H1 (cell line): ENCODE results near the gene WASF3. TPM values are rescaled to one million over a fixed set of nuclear protein-coding genes. Genes with fewer than 3 reads are reported as not detected.

Source experiments
- CTCF ChIA-PET: fragments of 300-600 bp; sonication (Branson Sonifier 250); formaldehyde crosslinking; loops from one replicate; lab custom pipeline; 2021; ENCODE audit not compliant: partially characterized antibody; lab: Charles Lee
- POLR2A ChIA-PET: fragments of 300-600 bp; sonication (Branson Sonifier 250); formaldehyde crosslinking; loops from one replicate; lab custom pipeline; 2021; ENCODE audit warnings: inconsistent platforms; ENCODE audit not compliant: partially characterized antibody; lab: Charles Lee
- DNase-seq, 2 experiments: peaks; one replicate each; pipeline versions ENCODE4 v3.0.0 to v3.0.0-alpha.2; 2010 to 2022; ENCODE audit warnings: low spot score in 2 of 2, low read depth in 1 of 2, mixed read lengths in 1 of 2
- FAIRE-seq: peaks from 2 replicates; lab custom pipeline; 2011; peaks lifted over from hg19 to GRCh38; lab: Jason Lieb, UNC
- H2AFZ ChIP-seq: 2 replicates; pipeline ENCODE4 v1.8.1; 2012; ENCODE audit warnings: low read length, inconsistent platforms
- H2AK5ac ChIP-seq: 2 replicates; pipeline ENCODE4 v1.6.1; 2013; ENCODE audit warnings: low read depth, low read length
- H2BK120ac ChIP-seq: replicated peaks from 2 replicates; pipeline ENCODE3; 2013; ENCODE audit warnings: low read depth, low read length, inconsistent platforms
- H2BK12ac ChIP-seq: 2 replicates; pipeline ENCODE4 v1.6.1; 2013; ENCODE audit warnings: low read depth, low read length
- H2BK15ac ChIP-seq: 2 replicates; pipeline ENCODE4 v1.6.1; 2013; ENCODE audit warnings: low read length
- H2BK20ac ChIP-seq: 2 replicates; pipeline ENCODE4 v1.6.1; 2013; ENCODE audit warnings: low read length
- H2BK5ac ChIP-seq: 2 replicates; pipeline ENCODE4 v1.6.1; 2013; ENCODE audit warnings: low read depth, low read length
- H3K14ac ChIP-seq: 2 replicates; pipeline ENCODE4 v1.6.1; 2013; ENCODE audit warnings: inconsistent platforms; ENCODE audit not compliant: insufficient read length
- H3K18ac ChIP-seq: 2 replicates; pipeline ENCODE4 v1.6.1; 2013; ENCODE audit warnings: low read length; ENCODE audit errors: extremely low read depth
- H3K23ac ChIP-seq: 2 replicates; pipeline ENCODE4 v1.6.1; 2013; ENCODE audit warnings: inconsistent platforms; ENCODE audit not compliant: insufficient read length
- H3K23me2 ChIP-seq: 2 replicates; pipeline ENCODE4 v1.6.1; 2013; ENCODE audit warnings: low read depth, low read length
- H3K27ac ChIP-seq: 2 replicates; pipeline ENCODE4 v1.6.1; 2011; ENCODE audit warnings: low read depth, low read length, inconsistent platforms
- H3K27me3 ChIP-seq, 4 experiments: replicated peaks in 1 of 4; 1 replicate in 1 of 4; 2 replicates in 3 of 4; pipeline versions ENCODE4 v1.6.1 to v1.8.1; 2011 to 2013; ENCODE audit warnings: low read length in 3 of 4, mild to moderate bottlenecking in 3 of 4, inconsistent platforms in 2 of 4, mixed read lengths in 2 of 4, moderate library complexity in 1 of 4; ENCODE audit not compliant: control insufficient read depth in 3 of 4, insufficient read depth in 3 of 4; ENCODE audit errors: extremely low read depth in 1 of 4
- H3K36me3 ChIP-seq, 4 experiments: 2 replicates each; pipeline versions ENCODE4 v1.6.1 to v1.8.1; 2011 to 2013; ENCODE audit warnings: mild to moderate bottlenecking in 4 of 4, low read length in 3 of 4, moderate library complexity in 2 of 4, control low read depth in 1 of 4, inconsistent platforms in 1 of 4; ENCODE audit not compliant: insufficient read depth in 4 of 4, control insufficient read depth in 2 of 4
- H3K4ac ChIP-seq: replicated peaks from 2 replicates; pipeline ENCODE3; 2013; ENCODE audit warnings: low read length, low read depth, mixed read lengths, inconsistent platforms; ENCODE audit not compliant: insufficient read length
- H3K4me1 ChIP-seq, 4 experiments: replicated peaks in 1 of 4; 1 replicate in 1 of 4; 2 replicates in 3 of 4; pipeline versions ENCODE4 v1.6.1 to v1.8.1; 2011 to 2013; ENCODE audit warnings: low read length in 3 of 4, inconsistent platforms in 2 of 4, mixed read lengths in 1 of 4; ENCODE audit not compliant: insufficient read depth in 4 of 4, control insufficient read depth in 3 of 4
- H3K4me2 ChIP-seq, 2 experiments: 2 replicates each; pipeline versions ENCODE4 v1.6.1 to v1.8.1; 2011 to 2013; ENCODE audit warnings: low read depth in 2 of 2, low read length in 2 of 2, control low read depth in 1 of 2, inconsistent platforms in 1 of 2, mild to moderate bottlenecking in 1 of 2; ENCODE audit not compliant: insufficient read depth in 1 of 2
- H3K4me3 ChIP-seq, 4 experiments: fragments of 200-600, 300-600 bp in 1 of 4; sonication (generic), shearing (Covaris generic), sonication (Bioruptor Twin) in 1 of 4; 2 replicates each; pipeline versions ENCODE4 v1.5.1 to v1.8.1; 2011 to 2016; ENCODE audit warnings: low read length in 4 of 4, low read depth in 3 of 4, control low read depth in 2 of 4, inconsistent platforms in 2 of 4, mild to moderate bottlenecking in 2 of 4, mixed read lengths in 1 of 4, moderate library complexity in 1 of 4; ENCODE audit not compliant: insufficient read depth in 2 of 4; ENCODE audit errors: extremely low read depth in 1 of 4
- H3K56ac ChIP-seq: replicated peaks from 2 replicates; pipeline ENCODE3; 2013; ENCODE audit warnings: low read depth, mild to moderate bottlenecking, mixed read lengths, low read length, inconsistent platforms; ENCODE audit not compliant: insufficient read length
- H3K79me1 ChIP-seq: 2 replicates; pipeline ENCODE4 v1.6.1; 2013; ENCODE audit warnings: low read depth, low read length, control low read depth
- H3K79me2 ChIP-seq, 2 experiments: 2 replicates each; pipeline versions ENCODE4 v1.6.1 to v1.8.1; 2012 to 2013; ENCODE audit warnings: low read length in 2 of 2, mild to moderate bottlenecking in 2 of 2, inconsistent platforms in 1 of 2; ENCODE audit not compliant: insufficient read depth in 2 of 2, control insufficient read depth in 1 of 2
- H3K9ac ChIP-seq, 4 experiments: replicated peaks in 1 of 4; 1 replicate in 1 of 4; 2 replicates in 3 of 4; pipeline versions ENCODE4 v1.6.1 to v1.8.1; 2011 to 2013; ENCODE audit warnings: low read depth in 3 of 4, low read length in 3 of 4, control low read depth in 2 of 4, mild to moderate bottlenecking in 2 of 4, moderate library complexity in 2 of 4, inconsistent platforms in 1 of 4; ENCODE audit errors: extremely low read depth in 1 of 4
- H3K9me3 ChIP-seq, 2 experiments: 2 replicates each; pipeline versions ENCODE4 v1.6.1 to v1.8.1; 2012 to 2013; ENCODE audit warnings: mild to moderate bottlenecking in 2 of 2, moderate library complexity in 2 of 2, control low read depth in 1 of 2, inconsistent platforms in 1 of 2, low read depth in 1 of 2, low read length in 1 of 2, mixed read lengths in 1 of 2; ENCODE audit not compliant: insufficient read depth in 2 of 2
- H4K20me1 ChIP-seq, 2 experiments: replicated peaks in 1 of 2; 2 replicates each; pipeline versions ENCODE3 to v1.8.1; 2011 to 2013; ENCODE audit warnings: inconsistent platforms in 2 of 2, low read length in 2 of 2, mild to moderate bottlenecking in 1 of 2; ENCODE audit not compliant: insufficient read depth in 2 of 2, control insufficient read depth in 1 of 2
- H4K5ac ChIP-seq: 2 replicates; pipeline ENCODE4 v1.6.1; 2013; ENCODE audit warnings: low read length, low read depth, mixed read lengths, inconsistent platforms; ENCODE audit not compliant: insufficient read length
- H4K8ac ChIP-seq: 2 replicates; pipeline ENCODE4 v1.8.0; 2013; ENCODE audit warnings: mild to moderate bottlenecking, moderate library complexity, low read length, inconsistent platforms; ENCODE audit not compliant: insufficient read depth; ENCODE audit errors: extremely low read depth
- H4K91ac ChIP-seq: replicated peaks from 2 replicates; pipeline ENCODE3; 2013; ENCODE audit warnings: low read length, mixed read lengths, inconsistent platforms; ENCODE audit not compliant: insufficient read length
- WGBS, 2 experiments: shearing (Covaris generic) in 1 of 2; methylation state at CpG; one replicate each; pipeline versions ENCODE4 v1.1.6 to v1.1.7; 2013 to 2015; ENCODE audit warnings: low lambda C conversion rate in 2 of 2, mixed read lengths in 2 of 2, inconsistent platforms in 1 of 2, low coverage in 1 of 2, missing lambda C conversion rate in 1 of 2; ENCODE audit not compliant: insufficient replicate concordance in 2 of 2, insufficient coverage in 1 of 2, insufficient read length in 1 of 2; ENCODE audit errors: extremely low coverage in 1 of 2, missing lambda C conversion rate in 1 of 2; 5-methylcytosine and 5-hydroxymethylcytosine counted together
- polyA plus RNA-seq, 7 experiments: library from polyadenylated mRNA; depleted of rRNA in 3 of 7; stranded (reverse) in 5 of 7; unstranded in 2 of 7; fragments of >200 nt in 5 of 7; fragments of 200-250 nt in 2 of 7; gene quantifications; 1 replicate in 5 of 7; 2 replicates in 1 of 7; 4 replicates in 1 of 7; pipeline versions ENCODE4 v1.2.1 to v1.2.3, GENCODE V29; 2011 to 2013; ENCODE audit warnings: missing spikeins in 2 of 7, mixed read lengths in 2 of 7
- total RNA-seq: library from RNA; stranded (reverse); fragmentation: NEBNext Ultra II Directional; extraction: Animal tissue kit (Norgen Biotek cat#: 25700); gene quantifications from 2 replicates; pipeline ENCODE4 v1.2.1, GENCODE V29; 2021
- TF ChIP-seq, protein P1 (sequence below): IDR thresholded peaks from 2 replicates; pipeline ENCODE4 v1.6.1; 2012; ENCODE audit warnings: inconsistent platforms

WASF3 gene
- total and polyA plus RNA-seq, 2 of the 8 experiments (the other 6 are each of a cell fraction or from before 2014, with no cell fraction given) = 18.7 to 39.8 TPM

DNA sequence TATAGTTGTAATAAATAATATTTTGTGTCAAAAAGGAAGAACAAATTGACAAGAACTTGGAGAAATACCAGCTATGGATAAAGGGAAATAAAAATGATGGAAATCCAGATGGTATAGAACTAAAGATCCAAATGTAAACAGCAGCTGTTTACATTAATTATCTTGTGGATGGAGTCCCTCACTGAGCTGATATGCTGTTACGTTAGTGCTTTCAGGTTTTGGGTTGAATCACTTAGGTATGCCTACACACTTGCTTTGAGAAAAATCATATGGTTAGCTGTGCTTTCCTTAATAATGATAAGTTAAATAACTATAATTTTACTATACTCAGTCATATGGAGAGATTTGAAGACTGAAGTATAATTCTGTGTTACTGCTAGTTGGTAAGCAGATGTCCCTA is 27.7 kb downstream of the WASF3 start:
- no peak overlapping the region for H2AK5ac ChIP-seq
- CTCF ChIA-PET = interaction anchor here (1.5 kb wide), 1 partner anchor 21 kb away, joined by 4 read pairs; no protein-coding TSS in a partner anchor
- H4K8ac ChIP-seq = no peak overlapping the region
- H3K23ac ChIP-seq = no peak overlapping the region
- no peak overlapping the region for H4K91ac ChIP-seq
- H2BK15ac ChIP-seq = no peak overlapping the region
- no peak overlapping the region for H2BK12ac ChIP-seq
- H3K14ac ChIP-seq = no peak overlapping the region
- H2BK120ac ChIP-seq = no peak overlapping the region
- H3K36me3 ChIP-seq = no peaks in the 10 kb centered on the region
- peaks cover 2% of the 10 kb centered on the region; the same call in 1 of the 2 replicates for H3K79me1 ChIP-seq
- H2BK5ac ChIP-seq = no peak overlapping the region
- POLR2A ChIA-PET = no interaction called here
- H3K27ac ChIP-seq = no peak overlapping the region
- H3K56ac ChIP-seq = no peak overlapping the region
- 69% methylated on average over 1 of the region's 1 CpG; no CpG with 5 or more reads in 1 of the 2 experiments for WGBS, 2 experiments
- H3K4me1 ChIP-seq = peaks cover 0 to 8% (median 4%) of the 10 kb centered on the region in 4 experiments; a peak in 4 of 7 replicates
- H4K20me1 ChIP-seq = peaks cover 0 to 2% of the 10 kb centered on the region in 2 experiments
- no peaks in the 10 kb centered on the region for H3K23me2 ChIP-seq
- no peak overlapping the region for H2BK20ac ChIP-seq
- peaks cover 0 to 56% of the 10 kb centered on the region in 2 experiments; a peak in 2 of 4 replicates for H3K79me2 ChIP-seq
- FAIRE-seq = no peak
- no peak overlapping the region for H3K18ac ChIP-seq
- H4K5ac ChIP-seq = no peak overlapping the region
- H3K4ac ChIP-seq = no peak overlapping the region
- no peaks in the 10 kb centered on the region for H3K9me3 ChIP-seq
- no peak overlapping the region for H3K9ac ChIP-seq
- no peak for DNase-seq
- no peak overlapping the region for H2AFZ ChIP-seq
- no peaks in the 10 kb centered on the region for H3K27me3 ChIP-seq
- no peak overlapping the region for H3K4me2 ChIP-seq
- peak overlapping the region in 1 of 4 experiments; percentile 15; a peak in 1 of 8 replicates for H3K4me3 ChIP-seq
- TF ChIP-seq, protein P1, sequence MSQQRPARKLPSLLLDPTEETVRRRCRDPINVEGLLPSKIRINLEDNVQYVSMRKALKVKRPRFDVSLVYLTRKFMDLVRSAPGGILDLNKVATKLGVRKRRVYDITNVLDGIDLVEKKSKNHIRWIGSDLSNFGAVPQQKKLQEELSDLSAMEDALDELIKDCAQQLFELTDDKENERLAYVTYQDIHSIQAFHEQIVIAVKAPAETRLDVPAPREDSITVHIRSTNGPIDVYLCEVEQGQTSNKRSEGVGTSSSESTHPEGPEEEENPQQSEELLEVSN = no peak
